Mesodermal cell (in vitro differentiated cells): ENCODE results near the gene PRKCG.

Source experiments
- H3K27ac ChIP-seq: 2 replicates; pipeline ENCODE4 v1.7.0; 2013; ENCODE audit warnings: mild to moderate bottlenecking, low read depth, low read length, moderate library complexity; ENCODE audit not compliant: severe bottlenecking
- H3K36me3 ChIP-seq: 2 replicates; pipeline ENCODE4 v1.7.1; 2013; ENCODE audit warnings: mild to moderate bottlenecking, low read length, moderate library complexity; ENCODE audit not compliant: control insufficient read depth, insufficient read depth
- H3K4me1 ChIP-seq: one replicate; pipeline ENCODE4 v1.7.1; 2013; ENCODE audit warnings: mild to moderate bottlenecking, low read length; ENCODE audit not compliant: insufficient read depth, control insufficient read depth, poor library complexity, severe bottlenecking
- H3K4me3 ChIP-seq: 2 replicates; pipeline ENCODE4 v1.7.0; 2013; ENCODE audit warnings: low read length, control low read depth, mild to moderate bottlenecking; ENCODE audit not compliant: insufficient read depth, poor library complexity, severe bottlenecking; ENCODE audit errors: extremely low read depth
- H3K9me3 ChIP-seq: 2 replicates; pipeline ENCODE4 v1.7.1; 2013; ENCODE audit warnings: mild to moderate bottlenecking, low read length, moderate library complexity; ENCODE audit not compliant: control insufficient read depth
- WGBS, 2 experiments: methylation state at CpG; one replicate each; pipeline ENCODE4 v1.1.5; 2013; ENCODE audit warnings: missing lambda C conversion rate in 2 of 2; ENCODE audit not compliant: insufficient coverage in 2 of 2; 5-methylcytosine and 5-hydroxymethylcytosine counted together

Gene PRKCG

GRCh38 chr19:53883231-53883661 lies 1.2 kb downstream of the PRKCG start:
- Histone ChIP-seq H3K4me3 (no peak overlapping the region), H3K36me3 (no peaks in the 10 kb centered on the region), H3K4me1 (peaks cover 13% of the 10 kb centered on the region), H3K9me3 (no peaks in the 10 kb centered on the region), H3K27ac (no peak overlapping the region)
- WGBS, 2 experiments: 4 to 10% methylated on average over 4 to 5 of the region's 19 CpGs

GRCh38 chr19:53883741-53884140 lies 1.7 kb downstream of the PRKCG start:
- no peak overlapping the region for H3K4me3 ChIP-seq
- H3K36me3 ChIP-seq: no peaks in the 10 kb centered on the region
- H3K9me3 ChIP-seq: no peaks in the 10 kb centered on the region
- no peak overlapping the region for H3K27ac ChIP-seq
- H3K4me1 ChIP-seq: peaks cover 13% of the 10 kb centered on the region
- 54 to 59% methylated on average over 11 of the region's 11 CpGs for WGBS, 2 experiments

- no peaks in the 10 kb centered on the region for H3K36me3 ChIP-seq
- H3K4me1 ChIP-seq: peaks cover 13% of the 10 kb centered on the region
- H3K27ac ChIP-seq: no peak overlapping the region
- no peaks in the 10 kb centered on the region for H3K9me3 ChIP-seq
- WGBS, 2 experiments: 77 to 81% methylated on average over 5 to 6 of the region's 12 CpGs
- H3K4me3 ChIP-seq: no peak overlapping the region
Observed at GRCh38 chr19:53884256-53884655, 2.3 kb downstream of the PRKCG start.

DNA sequence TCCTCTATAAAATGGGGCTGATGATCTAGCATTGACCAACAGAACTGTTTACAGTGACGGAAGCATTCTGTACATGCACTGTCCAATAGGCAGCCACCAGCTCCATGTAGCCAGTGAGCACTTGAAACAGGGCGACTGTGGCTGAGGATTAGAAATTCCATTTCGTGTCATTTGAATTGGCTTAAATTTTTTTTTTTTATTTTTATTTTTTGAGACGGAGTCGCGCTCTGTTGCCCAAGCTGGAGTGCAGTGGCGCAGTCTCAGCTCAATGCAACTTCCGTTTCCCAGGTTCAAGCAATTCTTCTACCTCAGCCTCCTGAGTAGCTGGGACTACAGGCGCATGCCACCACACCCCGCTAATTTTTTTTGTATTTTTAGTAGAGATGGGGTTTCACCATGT lies 3.0 kb downstream of the PRKCG start:
- Histone ChIP-seq H3K4me3 (no peak overlapping the region), H3K9me3 (no peaks in the 10 kb centered on the region), H3K27ac (no peak overlapping the region), H3K4me1 (peaks cover 13% of the 10 kb centered on the region), H3K36me3 (no peaks in the 10 kb centered on the region)
- WGBS, 2 experiments: 91 to 98% methylated on average over 8 of the region's 10 CpGs

GRCh38 chr19:53892301-53892980 lies 10.4 kb downstream of the PRKCG start:
- Histone ChIP-seq H3K4me1 (no peaks in the 10 kb centered on the region), H3K4me3 (no peak overlapping the region), H3K36me3 (no peaks in the 10 kb centered on the region), H3K9me3 (no peaks in the 10 kb centered on the region), H3K27ac (no peak overlapping the region)
- WGBS, 2 experiments: 72 to 83% methylated on average over 11 to 17 of the region's 23 CpGs

- Histone ChIP-seq H3K27ac (no peak overlapping the region), H3K36me3 (no peaks in the 10 kb centered on the region), H3K9me3 (no peaks in the 10 kb centered on the region), H3K4me3 (no peak overlapping the region), H3K4me1 (no peaks in the 10 kb centered on the region)
- 65 to 82% methylated on average over 6 of the region's 8 CpGs for WGBS, 2 experiments
Observed at GRCh38 chr19:53892981-53893325, 11.0 kb downstream of the PRKCG start.

- Histone ChIP-seq H3K36me3 (no peaks in the 10 kb centered on the region), H3K27ac (no peak overlapping the region), H3K4me3 (no peak overlapping the region), H3K4me1 (peaks cover 3% of the 10 kb centered on the region), H3K9me3 (no peaks in the 10 kb centered on the region)
- 93 to 94% methylated on average over 7 of the region's 9 CpGs for WGBS, 2 experiments
Observed at GRCh38 chr19:53894707-53895106, 12.7 kb downstream of the PRKCG start.

DNA sequence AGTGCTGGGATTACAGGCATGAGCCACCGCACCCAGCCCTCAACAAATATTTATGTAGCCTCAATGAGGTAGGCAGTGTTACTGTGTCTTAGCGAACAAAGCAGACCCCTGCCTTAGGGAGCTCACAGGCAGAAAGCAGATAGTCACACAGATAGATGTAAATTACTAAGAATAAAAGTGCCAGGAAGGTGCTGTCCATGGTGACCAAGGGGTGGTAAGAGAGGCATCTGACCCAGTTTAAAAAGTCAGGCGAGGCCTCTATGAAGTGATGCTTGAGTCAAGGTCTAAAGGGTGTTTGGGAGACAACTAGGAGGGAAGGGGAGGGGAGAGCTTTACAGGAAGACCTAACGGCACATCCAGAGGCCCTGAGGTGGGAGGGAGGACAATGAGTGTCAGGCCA lies 14.7 kb downstream of the PRKCG start:
- WGBS, 2 experiments: 43 to 46% methylated on average over 2 of the region's 4 CpGs

GRCh38 chr19:53897459-53897858 lies 15.5 kb downstream of the PRKCG start:
- no peaks in the 10 kb centered on the region for H3K9me3 ChIP-seq
- H3K36me3 ChIP-seq: no peaks in the 10 kb centered on the region
- peaks cover 3% of the 10 kb centered on the region for H3K4me1 ChIP-seq
- H3K27ac ChIP-seq: no peak overlapping the region
- 81 to 84% methylated on average over 3 of the region's 4 CpGs for WGBS, 2 experiments
- no peak overlapping the region for H3K4me3 ChIP-seq

More for the DNA sequence above, 14.7 kb downstream of the PRKCG start:
- H3K36me3 ChIP-seq: no peaks in the 10 kb centered on the region
- no peak overlapping the region for H3K27ac ChIP-seq
- H3K4me1 ChIP-seq: peaks cover 3% of the 10 kb centered on the region
- no peaks in the 10 kb centered on the region for H3K9me3 ChIP-seq
- no peak overlapping the region for H3K4me3 ChIP-seq

GRCh38 chr19:53898166-53898565 lies 16.2 kb downstream of the PRKCG start:
- peaks cover 3% of the 10 kb centered on the region for H3K4me1 ChIP-seq
- no peak overlapping the region for H3K4me3 ChIP-seq
- WGBS, 2 experiments: 33 to 44% methylated on average over 8 to 16 of the region's 16 CpGs
- no peak overlapping the region for H3K27ac ChIP-seq
- H3K36me3 ChIP-seq: no peaks in the 10 kb centered on the region
- H3K9me3 ChIP-seq: no peaks in the 10 kb centered on the region

DNA sequence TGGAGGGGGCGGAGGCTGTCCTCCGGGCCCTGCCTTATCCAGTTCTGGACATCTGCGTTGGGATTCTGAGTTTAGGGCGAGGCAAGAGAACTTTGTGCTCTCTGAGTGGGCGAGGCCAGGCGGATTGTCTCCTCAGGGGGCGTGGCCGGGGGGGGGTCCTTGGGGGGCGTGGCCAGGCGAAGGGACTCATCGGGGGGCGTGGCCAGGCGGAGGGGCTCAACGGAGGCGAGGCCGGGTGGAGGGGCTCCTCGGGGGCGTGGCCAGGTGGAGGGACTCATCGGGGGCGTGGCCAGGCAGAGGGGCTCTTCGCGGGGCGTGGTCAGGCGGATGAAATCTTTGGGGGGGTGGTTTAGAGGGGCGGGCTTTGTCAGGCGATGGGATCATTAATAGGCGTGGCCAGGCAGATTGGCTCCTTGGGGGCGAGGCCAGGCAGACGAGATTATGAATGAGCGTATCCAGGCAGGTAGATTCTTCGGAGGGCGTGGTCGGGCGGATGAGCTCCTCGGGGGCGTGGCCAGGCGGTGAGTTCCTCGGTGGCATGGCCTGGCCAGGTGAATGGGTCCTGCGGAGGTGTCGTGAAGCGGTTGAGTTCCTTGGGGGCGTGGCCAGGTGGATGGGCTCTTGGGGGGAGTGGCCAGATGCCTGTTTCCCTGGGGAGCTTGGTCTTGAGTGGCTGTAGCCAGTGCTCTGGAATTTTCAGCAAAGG lies 16.8 kb downstream of the PRKCG start:
- WGBS, 2 experiments: 4 to 7% methylated on average over 21 to 32 of the region's 42 CpGs
- no peak overlapping the region for H3K4me3 ChIP-seq
- no peaks in the 10 kb centered on the region for H3K9me3 ChIP-seq
- no peak overlapping the region for H3K27ac ChIP-seq
- no peaks in the 10 kb centered on the region for H3K36me3 ChIP-seq
- H3K4me1 ChIP-seq: peaks cover 3% of the 10 kb centered on the region
